K562 (cell line): ENCODE results near the gene CEMIP2.

Experiments used
- CTBP1 ChIP-seq: fragments of 450-650 bp; IDR thresholded peaks from 2 replicates; pipeline ENCODE4 v1.6.1; 2016; ENCODE audit warnings: borderline replicate concordance
- JUNB ChIP-seq: fragments of 450-650 bp; formaldehyde crosslinking; conservative IDR thresholded peaks from 2 replicates; pipeline ENCODE4 v1.4.0; 2020; ENCODE audit warnings: mild to moderate bottlenecking
- KAT2B ChIP-seq: IDR thresholded peaks from one replicate; pipeline ENCODE4 v1.6.1; 2012; ENCODE audit warnings: low read depth, mild to moderate bottlenecking, control low read depth, inconsistent platforms, low read length, moderate library complexity

- TF ChIP-seq KAT2B (no peak), CTBP1 (peak; percentile 47; the same call in 1 of the 2 replicates), JUNB (CRISPR knock-in tag) (0 out of 2 replicates have a peak, but pooled peaks have one; percentile 25)
Measured at GRCh38 chr9:71647094-71647591, 121.2 kb downstream of the CEMIP2 start.
